Vagina (tissue), 2 donors: ENCODE results near the gene SLC5A8. TPM values are rescaled to one million over a fixed set of nuclear protein-coding genes. Genes with fewer than 3 reads are reported as not detected.

Source experiments
- DNase-seq, 2 donors: peaks; one replicate each; pipeline ENCODE4 v3.0.0-alpha.2; 2017; ENCODE audit errors: extremely low spot score in 2 of 2
- H3K27ac ChIP-seq: fragments of 200-600 bp; sonication (generic); one replicate; pipeline ENCODE4 v1.5.1; 2019
- H3K27me3 ChIP-seq: fragments of 200-600 bp; sonication (generic); one replicate; pipeline ENCODE4 v1.5.1; 2019
- H3K36me3 ChIP-seq, 2 donors: fragments of 200-600 bp; sonication (generic); one replicate each; pipeline ENCODE4 v1.5.1; 2017 to 2019
- H3K4me1 ChIP-seq: fragments of 200-600 bp; sonication (generic); one replicate; pipeline ENCODE4 v1.5.1; 2019
- H3K4me3 ChIP-seq, 2 donors: fragments of 200-600 bp; sonication (generic); 1 replicate in 1 of 2; 2 replicates in 1 of 2; pipeline ENCODE4 v1.5.1; 2016 to 2019
- H3K9me3 ChIP-seq: fragments of 200-600 bp; sonication (generic); one replicate; pipeline ENCODE4 v1.5.1; 2019
- POLR2A ChIP-seq, 2 donors: fragments of 450-650 bp; IDR thresholded peaks; one replicate each; pipeline ENCODE4 v1.6.1; 2017; ENCODE audit warnings: antibody characterized with exemption in 2 of 2, mild to moderate bottlenecking in 2 of 2, moderate library complexity in 2 of 2
- POLR2AphosphoS5 ChIP-seq, 2 donors: sonication (generic); formaldehyde crosslinking; IDR thresholded peaks; one replicate each; pipeline ENCODE4 v1.9.0; 2017; ENCODE audit warnings: antibody characterized with exemption in 2 of 2, mild to moderate bottlenecking in 2 of 2, low read depth in 1 of 2; ENCODE audit not compliant: insufficient read depth in 1 of 2
- intact Hi-C: fragments of 100-400 bp; cut with DNase I; formaldehyde crosslinking; loops from one replicate; pipeline ENCODE4 v1.15.1; 2023
- total RNA-seq: library from RNA; depleted of rRNA; stranded (reverse); fragments of >200 nt; gene quantifications from one replicate; pipeline ENCODE4 v1.2.3, GENCODE V29; 2016
- TF ChIP-seq, protein P1 (sequence below), 3 experiments: fragments of 450-650 bp in 2 of 3; fragments of 200-600 bp in 1 of 3; sonication (generic) in 1 of 3; IDR thresholded peaks; one replicate each; pipeline ENCODE4 v1.5.1; 2017 to 2019; ENCODE audit warnings: antibody characterized with exemption in 3 of 3, mild to moderate bottlenecking in 2 of 3, moderate library complexity in 2 of 3

The SLC5A8 gene
- total RNA-seq, 1 donor from 2014 or later, result not detected

DNA sequence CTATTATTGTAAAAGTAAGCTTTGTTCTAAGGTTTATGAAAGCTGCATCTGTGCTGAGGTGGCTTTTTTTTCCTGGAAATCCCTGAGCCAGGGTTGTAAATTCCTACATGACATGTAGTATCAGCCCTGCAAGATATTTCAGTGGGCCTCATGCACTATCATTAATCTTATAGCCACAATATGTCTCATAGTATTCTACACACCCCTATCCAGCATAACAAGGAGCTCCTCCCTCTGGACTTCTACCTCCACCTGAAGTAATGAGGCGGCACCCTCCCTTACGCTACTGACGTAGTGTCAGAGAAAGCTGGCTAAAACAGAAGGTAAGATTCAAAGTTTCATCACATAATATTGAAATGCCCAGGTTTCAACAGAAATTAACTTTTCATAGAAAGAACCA, 35.5 kb downstream of the SLC5A8 start:
- Histone ChIP-seq H3K9me3 (no peaks in the 10 kb centered on the region), H3K27ac (no peak overlapping the region), H3K36me3 (no peaks in the 10 kb centered on the region), H3K4me3 (no peak overlapping the region), H3K27me3 (no peaks in the 10 kb centered on the region), H3K4me1 (no peaks in the 10 kb centered on the region)
- no peak for DNase-seq
- intact Hi-C loops, result no loop called here
- TF ChIP-seq, protein P1, sequence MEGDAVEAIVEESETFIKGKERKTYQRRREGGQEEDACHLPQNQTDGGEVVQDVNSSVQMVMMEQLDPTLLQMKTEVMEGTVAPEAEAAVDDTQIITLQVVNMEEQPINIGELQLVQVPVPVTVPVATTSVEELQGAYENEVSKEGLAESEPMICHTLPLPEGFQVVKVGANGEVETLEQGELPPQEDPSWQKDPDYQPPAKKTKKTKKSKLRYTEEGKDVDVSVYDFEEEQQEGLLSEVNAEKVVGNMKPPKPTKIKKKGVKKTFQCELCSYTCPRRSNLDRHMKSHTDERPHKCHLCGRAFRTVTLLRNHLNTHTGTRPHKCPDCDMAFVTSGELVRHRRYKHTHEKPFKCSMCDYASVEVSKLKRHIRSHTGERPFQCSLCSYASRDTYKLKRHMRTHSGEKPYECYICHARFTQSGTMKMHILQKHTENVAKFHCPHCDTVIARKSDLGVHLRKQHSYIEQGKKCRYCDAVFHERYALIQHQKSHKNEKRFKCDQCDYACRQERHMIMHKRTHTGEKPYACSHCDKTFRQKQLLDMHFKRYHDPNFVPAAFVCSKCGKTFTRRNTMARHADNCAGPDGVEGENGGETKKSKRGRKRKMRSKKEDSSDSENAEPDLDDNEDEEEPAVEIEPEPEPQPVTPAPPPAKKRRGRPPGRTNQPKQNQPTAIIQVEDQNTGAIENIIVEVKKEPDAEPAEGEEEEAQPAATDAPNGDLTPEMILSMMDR (IDR thresholded peaks at IDR 0.05), result no peak
- no peak for TF ChIP-seq POLR2AphosphoS5 (IDR thresholded peaks at IDR 0.05; ENCODE audit: insufficient read depth in 1 of 2, low read depth in 1 of 2)
- no peak for TF ChIP-seq POLR2A (IDR thresholded peaks at IDR 0.05)

DNA sequence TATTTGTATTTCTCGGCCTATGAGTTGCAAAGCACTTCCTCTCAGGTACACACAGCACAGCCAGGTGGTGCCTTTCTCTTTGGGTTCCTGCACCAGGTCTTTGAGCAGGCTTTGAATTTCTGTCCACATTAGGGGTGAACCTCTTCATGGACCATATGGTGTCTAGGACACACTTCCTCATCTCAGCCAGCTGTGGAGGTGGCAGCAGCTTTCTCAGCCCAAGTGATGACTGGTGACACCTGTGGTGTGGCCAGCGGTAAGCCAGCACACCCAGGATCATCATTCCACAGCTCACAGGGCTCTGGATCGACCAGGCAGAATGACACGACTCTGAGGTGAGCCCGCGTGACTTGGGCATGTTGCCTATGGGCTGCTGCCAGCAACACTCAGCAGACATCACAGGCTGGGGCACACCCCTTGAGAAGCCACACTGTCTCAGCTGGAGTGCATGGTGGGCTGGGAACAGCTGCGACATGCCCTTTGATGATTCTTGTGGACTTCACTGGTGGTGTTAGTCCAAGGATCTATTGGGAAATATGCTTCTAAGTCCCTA, 36.8 kb downstream of the SLC5A8 start:
- no peaks in the 10 kb centered on the region for H3K9me3 ChIP-seq
- no peak overlapping the region for H3K4me3 ChIP-seq
- intact Hi-C loops, result no loop called here
- H3K27ac ChIP-seq, result no peak overlapping the region
- no peaks in the 10 kb centered on the region for H3K4me1 ChIP-seq
- no peaks in the 10 kb centered on the region for H3K36me3 ChIP-seq
- TF ChIP-seq POLR2AphosphoS5 (IDR thresholded peaks at IDR 0.05; ENCODE audit: insufficient read depth in 1 of 2, low read depth in 1 of 2) (no peak), POLR2A (IDR thresholded peaks at IDR 0.05) (no peak)
- TF ChIP-seq, protein P1 (IDR thresholded peaks at IDR 0.05), result no peak
- DNase-seq, result no peak
- H3K27me3 ChIP-seq, result no peaks in the 10 kb centered on the region

- intact Hi-C loops, result no loop called here
- Histone ChIP-seq H3K27me3 (no peaks in the 10 kb centered on the region), H3K36me3 (no peaks in the 10 kb centered on the region), H3K4me1 (no peaks in the 10 kb centered on the region), H3K4me3 (no peak overlapping the region), H3K27ac (no peak overlapping the region), H3K9me3 (no peaks in the 10 kb centered on the region)
- DNase-seq, result no peak
- no peak for TF ChIP-seq POLR2A (IDR thresholded peaks at IDR 0.05)
- TF ChIP-seq POLR2AphosphoS5 (IDR thresholded peaks at IDR 0.05; ENCODE audit: insufficient read depth in 1 of 2, low read depth in 1 of 2), result no peak
- TF ChIP-seq, protein P1 (IDR thresholded peaks at IDR 0.05), result no peak
Measured at GRCh38 chr12:101172316-101172715, 37.7 kb downstream of the SLC5A8 start.

GRCh38 chr12:101168001-101168400, 42.0 kb downstream of the SLC5A8 start:
- intact Hi-C loops, result no loop called here
- no peak for DNase-seq
- Histone ChIP-seq H3K27me3 (no peaks in the 10 kb centered on the region), H3K27ac (no peak overlapping the region), H3K9me3 (no peaks in the 10 kb centered on the region), H3K4me1 (no peaks in the 10 kb centered on the region), H3K4me3 (no peak overlapping the region), H3K36me3 (no peaks in the 10 kb centered on the region)
- TF ChIP-seq, protein P1 (IDR thresholded peaks at IDR 0.05), result no peak
- TF ChIP-seq POLR2AphosphoS5 (IDR thresholded peaks at IDR 0.05; ENCODE audit: insufficient read depth in 1 of 2, low read depth in 1 of 2), result no peak
- no peak for TF ChIP-seq POLR2A (IDR thresholded peaks at IDR 0.05)

DNA sequence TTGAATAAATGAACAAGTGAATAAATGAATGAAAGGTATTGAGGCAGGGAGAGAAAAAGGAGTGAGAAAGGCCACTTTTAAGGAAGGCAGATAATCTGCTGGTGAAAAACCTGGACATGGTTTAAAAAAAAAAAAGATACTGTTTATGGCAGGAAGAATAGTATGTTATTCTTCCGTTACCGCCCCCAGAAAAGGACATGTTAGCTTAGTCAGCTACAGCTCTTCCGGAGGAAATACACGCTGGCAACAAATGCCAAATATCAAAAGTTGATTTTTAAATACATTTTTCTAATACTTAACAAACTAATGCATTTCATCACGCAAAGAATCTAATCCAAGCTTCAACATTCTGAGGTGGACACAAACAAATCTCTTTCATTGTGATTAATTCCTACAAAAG, 43.2 kb downstream of the SLC5A8 start:
- Histone ChIP-seq H3K27me3 (no peaks in the 10 kb centered on the region), H3K27ac (no peak overlapping the region), H3K4me3 (no peak overlapping the region), H3K36me3 (no peaks in the 10 kb centered on the region), H3K9me3 (no peaks in the 10 kb centered on the region), H3K4me1 (no peaks in the 10 kb centered on the region)
- intact Hi-C loops, result no loop called here
- no peak for DNase-seq
- TF ChIP-seq POLR2AphosphoS5 (IDR thresholded peaks at IDR 0.05; ENCODE audit: insufficient read depth in 1 of 2, low read depth in 1 of 2), result no peak
- TF ChIP-seq, protein P1 (IDR thresholded peaks at IDR 0.05), result no peak
- no peak for TF ChIP-seq POLR2A (IDR thresholded peaks at IDR 0.05)
